Measurements from ENCODE around the gene IRF2. TPM values are rescaled to one million over a fixed set of nuclear protein-coding genes. Genes with fewer than 3 reads are reported as not detected.
A peak's percentile ranks its signal among the peaks of the same experiment; 100 is the strongest.

IRF2 gene
- total RNA-seq, 6 experiments from 2014 or later: 13.4 to 24.0 (median 19.7) TPM

DNA sequence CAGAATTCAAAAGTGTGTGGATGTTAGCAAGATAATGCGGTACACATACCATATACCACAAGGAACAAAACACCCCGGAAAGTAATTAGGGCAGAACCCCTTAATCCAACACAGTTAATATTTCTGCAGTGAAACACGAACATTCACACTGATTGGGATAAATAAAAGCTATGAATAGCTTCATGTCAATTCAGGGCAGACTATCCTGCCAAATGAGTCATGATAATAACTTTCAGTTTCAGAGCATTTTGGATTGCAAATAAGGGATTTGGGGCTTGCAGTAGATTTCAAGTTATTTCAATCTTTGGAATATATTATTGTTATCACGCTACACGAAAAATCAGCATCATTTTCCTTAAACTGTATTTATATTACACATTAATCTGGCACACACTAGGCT lies 24.3 kb downstream of the IRF2 start:
- Mint-ChIP-seq H3K9me3 (no peaks in the 10 kb centered on the region), H3K36me3 (ENCODE audit: low read depth) (no peaks in the 10 kb centered on the region; the same call in 1 of the 2 replicates), H3K4me1 (ENCODE audit: low read depth) (peaks cover 69% of the 10 kb centered on the region), H3K27ac (peak overlapping the region; percentile 96), H3K4me3 (peak overlapping the region; percentile 93), H3K27me3 (ENCODE audit: insufficient read depth) (0 out of 2 replicates have a peak, but pooled peaks cover 3% of the 10 kb centered on the region)
- TF ChIP-seq, protein P1, sequence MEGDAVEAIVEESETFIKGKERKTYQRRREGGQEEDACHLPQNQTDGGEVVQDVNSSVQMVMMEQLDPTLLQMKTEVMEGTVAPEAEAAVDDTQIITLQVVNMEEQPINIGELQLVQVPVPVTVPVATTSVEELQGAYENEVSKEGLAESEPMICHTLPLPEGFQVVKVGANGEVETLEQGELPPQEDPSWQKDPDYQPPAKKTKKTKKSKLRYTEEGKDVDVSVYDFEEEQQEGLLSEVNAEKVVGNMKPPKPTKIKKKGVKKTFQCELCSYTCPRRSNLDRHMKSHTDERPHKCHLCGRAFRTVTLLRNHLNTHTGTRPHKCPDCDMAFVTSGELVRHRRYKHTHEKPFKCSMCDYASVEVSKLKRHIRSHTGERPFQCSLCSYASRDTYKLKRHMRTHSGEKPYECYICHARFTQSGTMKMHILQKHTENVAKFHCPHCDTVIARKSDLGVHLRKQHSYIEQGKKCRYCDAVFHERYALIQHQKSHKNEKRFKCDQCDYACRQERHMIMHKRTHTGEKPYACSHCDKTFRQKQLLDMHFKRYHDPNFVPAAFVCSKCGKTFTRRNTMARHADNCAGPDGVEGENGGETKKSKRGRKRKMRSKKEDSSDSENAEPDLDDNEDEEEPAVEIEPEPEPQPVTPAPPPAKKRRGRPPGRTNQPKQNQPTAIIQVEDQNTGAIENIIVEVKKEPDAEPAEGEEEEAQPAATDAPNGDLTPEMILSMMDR (IDR thresholded peaks at IDR 0.05): no peak
- peak; percentile 62 for DNase-seq

DNA sequence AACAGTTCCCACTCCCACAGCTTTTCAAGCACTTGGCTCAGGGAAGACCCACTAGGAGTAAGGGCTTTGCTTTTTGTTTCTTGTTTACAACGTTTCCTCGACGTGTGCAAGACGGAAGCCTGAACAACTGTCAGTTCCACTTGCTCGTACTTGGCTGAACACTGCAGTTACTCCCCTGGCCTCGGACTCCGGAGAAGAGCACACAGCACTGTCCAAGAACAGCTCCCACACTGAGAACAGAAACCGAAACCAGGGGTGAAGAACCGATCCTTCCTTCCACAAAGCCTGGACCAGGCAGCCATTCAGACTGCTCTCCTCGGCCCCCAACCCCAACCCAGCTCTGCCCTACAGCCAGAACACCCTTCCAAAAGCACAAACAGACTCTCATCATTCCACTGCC lies 25.5 kb downstream of the IRF2 start:
- peak overlapping the region; percentile 93 for H3K4me3 Mint-ChIP-seq
- TF ChIP-seq, protein P1 (IDR thresholded peaks at IDR 0.05): no peak
- peak overlapping the region; percentile 96 for H3K27ac Mint-ChIP-seq
- H3K27me3 Mint-ChIP-seq (ENCODE audit: insufficient read depth): 0 out of 2 replicates have a peak, but pooled peaks cover 3% of the 10 kb centered on the region
- peaks cover 71% of the 10 kb centered on the region for H3K4me1 Mint-ChIP-seq (ENCODE audit: low read depth)
- H3K9me3 Mint-ChIP-seq: no peaks in the 10 kb centered on the region
- peaks cover under 1% of the 10 kb centered on the region; the same call in 1 of the 2 replicates for H3K36me3 Mint-ChIP-seq (ENCODE audit: low read depth)
- DNase-seq: peak; percentile 53

DNA sequence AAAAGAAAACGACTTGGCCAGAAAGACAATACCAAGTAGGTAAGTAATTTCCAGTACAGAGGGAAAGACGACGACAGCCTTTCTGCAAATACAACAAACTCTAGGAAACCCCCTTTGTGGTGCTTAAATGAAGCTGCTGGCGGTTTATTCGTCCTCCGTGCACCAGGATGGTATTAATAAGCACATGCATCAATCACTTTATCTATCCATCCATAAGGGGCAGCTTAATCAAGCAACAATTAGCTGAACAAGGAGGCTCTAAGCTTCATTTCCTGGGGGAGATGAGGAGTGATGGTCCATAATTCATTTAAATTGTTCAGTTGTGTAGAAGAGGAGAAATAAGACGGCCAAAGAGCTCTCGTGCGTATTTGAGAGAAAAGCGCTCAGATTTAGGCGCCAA lies 26.2 kb downstream of the IRF2 start:
- TF ChIP-seq, protein P1 (IDR thresholded peaks at IDR 0.05): no peak
- H3K36me3 Mint-ChIP-seq (ENCODE audit: low read depth): peaks cover 8% of the 10 kb centered on the region; the same call in 1 of the 2 replicates
- H3K27me3 Mint-ChIP-seq (ENCODE audit: insufficient read depth): 0 out of 2 replicates have a peak, but pooled peaks cover 3% of the 10 kb centered on the region
- peak overlapping the region; percentile 93 for H3K4me3 Mint-ChIP-seq
- H3K9me3 Mint-ChIP-seq: no peaks in the 10 kb centered on the region
- DNase-seq: no peak
- H3K27ac Mint-ChIP-seq: peak overlapping the region; percentile 96
- peaks cover 71% of the 10 kb centered on the region for H3K4me1 Mint-ChIP-seq (ENCODE audit: low read depth)

DNA sequence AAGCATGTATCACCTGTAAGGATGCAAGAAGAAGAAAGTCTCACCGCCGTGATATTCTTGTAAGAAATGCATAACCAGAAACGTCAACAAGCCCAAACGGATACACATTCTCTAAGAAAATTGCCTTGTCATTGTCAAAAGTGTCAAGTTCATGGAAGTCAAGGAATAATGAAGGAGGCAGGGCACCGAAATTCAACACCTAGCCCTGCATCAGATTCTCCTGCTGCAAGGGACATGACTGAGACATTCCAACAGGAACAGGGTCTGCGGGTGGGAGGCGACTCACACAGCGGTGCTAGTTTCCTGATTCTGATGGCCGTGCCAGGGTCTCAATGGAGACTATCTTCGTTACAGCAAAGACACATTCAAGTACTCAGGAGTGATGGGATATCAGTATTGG lies 26.7 kb downstream of the IRF2 start:
- Mint-ChIP-seq H3K4me3 (peak overlapping the region; percentile 93; the same call in 1 of the 2 replicates), H3K4me1 (ENCODE audit: low read depth) (peaks cover 70% of the 10 kb centered on the region), H3K27me3 (ENCODE audit: insufficient read depth) (0 out of 2 replicates have a peak, but pooled peaks cover 3% of the 10 kb centered on the region), H3K9me3 (no peaks in the 10 kb centered on the region), H3K27ac (0 out of 2 replicates have a peak overlapping the region, but pooled peaks have one; percentile 96), H3K36me3 (ENCODE audit: low read depth) (peaks cover 9% of the 10 kb centered on the region; the same call in 1 of the 2 replicates)
- TF ChIP-seq, protein P1 (IDR thresholded peaks at IDR 0.05): no peak
- DNase-seq: no peak

DNA sequence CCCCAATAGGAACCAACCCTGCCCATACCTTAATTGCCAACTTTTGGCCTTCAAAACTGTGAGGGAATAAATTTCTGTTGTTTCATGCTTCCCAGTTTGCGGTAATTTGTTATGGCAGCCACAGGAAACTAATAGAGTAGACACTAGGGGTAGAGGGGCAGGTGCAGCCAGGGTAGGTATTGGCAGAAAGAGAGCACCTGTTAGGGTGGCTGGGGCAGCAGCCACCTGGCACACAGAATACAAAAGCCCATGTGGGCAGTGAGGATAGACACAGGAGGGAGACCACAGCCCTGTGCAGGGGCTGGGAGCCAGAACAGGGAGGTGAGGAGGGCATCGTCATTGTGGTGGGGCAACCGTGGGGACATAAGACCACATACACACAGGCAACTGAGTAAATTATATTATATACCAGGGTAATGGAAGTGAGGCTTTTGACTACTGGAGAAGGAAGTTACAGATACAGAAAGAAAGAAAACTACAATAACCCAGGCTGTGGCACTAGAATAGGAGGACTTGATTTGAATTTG lies 28.2 kb downstream of the IRF2 start:
- H3K27me3 Mint-ChIP-seq (ENCODE audit: insufficient read depth): 0 out of 2 replicates have a peak, but pooled peaks cover 3% of the 10 kb centered on the region
- no peak overlapping the region for H3K27ac Mint-ChIP-seq
- TF ChIP-seq, protein P1 (IDR thresholded peaks at IDR 0.05): no peak
- H3K36me3 Mint-ChIP-seq (ENCODE audit: low read depth): peaks cover 9% of the 10 kb centered on the region; the same call in 1 of the 2 replicates
- DNase-seq: no peak
- H3K9me3 Mint-ChIP-seq: no peaks in the 10 kb centered on the region
- peaks cover 76% of the 10 kb centered on the region for H3K4me1 Mint-ChIP-seq (ENCODE audit: low read depth)
- no peak overlapping the region for H3K4me3 Mint-ChIP-seq

Data from HFFc6 (cell line).